Measurements from ENCODE around the gene PRRG1.

Gene PRRG1

DNA sequence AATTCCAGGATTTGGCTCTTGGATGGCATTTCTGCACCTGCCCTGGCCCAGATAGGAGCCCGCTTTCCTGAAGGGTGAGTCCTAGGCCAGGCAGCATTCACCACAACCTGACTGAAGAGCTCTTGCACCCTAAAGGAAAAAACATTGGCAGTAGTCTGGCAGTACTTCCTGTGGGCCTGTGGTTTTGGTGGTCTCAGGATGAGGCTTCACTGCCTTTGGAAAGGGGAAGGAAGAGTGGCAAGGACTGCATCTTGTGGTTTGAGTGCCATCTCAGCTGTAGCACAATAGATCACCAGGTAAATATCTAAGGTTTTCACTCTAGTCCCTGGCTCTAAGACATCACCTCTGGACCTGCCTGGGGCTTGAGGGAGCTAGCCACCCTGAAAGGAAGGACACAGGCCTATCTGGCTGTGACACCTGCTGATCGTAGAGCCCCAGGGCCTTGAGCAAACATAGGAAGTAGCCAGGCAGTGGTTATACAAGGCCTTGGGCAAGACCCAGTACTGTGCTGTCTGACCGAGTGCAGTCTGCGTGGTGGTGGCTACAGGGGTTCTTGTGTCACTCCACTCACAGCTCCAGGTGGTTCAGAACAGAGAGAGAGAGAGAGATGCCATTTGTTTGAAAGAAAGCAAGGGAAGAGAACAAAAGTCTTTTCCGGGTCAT is 28.5 kb upstream of the PRRG1 start:
- H3K27ac ChIP-seq = no peak overlapping the region
- H3K9me3 ChIP-seq (ENCODE audit: control insufficient read depth, low read length) = no peaks in the 10 kb centered on the region
- H3K4me1 ChIP-seq = no peaks in the 10 kb centered on the region
- no peak overlapping the region for H3K9ac ChIP-seq
- H2AFZ ChIP-seq = no peak overlapping the region
- no peak overlapping the region for H3K4me2 ChIP-seq (ENCODE audit: low read length)
- H3K27me3 ChIP-seq (ENCODE audit: control insufficient read depth, insufficient read depth, low read length) = no peaks in the 10 kb centered on the region
- no peaks in the 10 kb centered on the region for H3K36me3 ChIP-seq (ENCODE audit: control insufficient read depth, insufficient read depth, low read length)
- TF ChIP-seq CTCF (IDR thresholded peaks at IDR 0.05) = no peak
- no peak overlapping the region for H3K4me3 ChIP-seq (ENCODE audit: low read depth, low read length)
- H3K79me2 ChIP-seq = no peaks in the 10 kb centered on the region

- no peaks in the 10 kb centered on the region for H3K9me3 ChIP-seq (ENCODE audit: control insufficient read depth, low read length)
- H3K36me3 ChIP-seq (ENCODE audit: control insufficient read depth, insufficient read depth, low read length) = no peaks in the 10 kb centered on the region
- no peak overlapping the region for H2AFZ ChIP-seq
- no peak overlapping the region for H3K27ac ChIP-seq
- no peak for TF ChIP-seq CTCF (IDR thresholded peaks at IDR 0.05)
- no peak overlapping the region for H3K9ac ChIP-seq
- no peak overlapping the region for H3K4me2 ChIP-seq (ENCODE audit: low read length)
- no peak overlapping the region for H3K4me3 ChIP-seq (ENCODE audit: low read depth, low read length)
- no peaks in the 10 kb centered on the region for H3K4me1 ChIP-seq
- no peaks in the 10 kb centered on the region for H3K79me2 ChIP-seq
- no peaks in the 10 kb centered on the region for H3K27me3 ChIP-seq (ENCODE audit: control insufficient read depth, insufficient read depth, low read length)
Measured at GRCh38 chrX:37330642-37331041, 18.5 kb upstream of the PRRG1 start.

DNA sequence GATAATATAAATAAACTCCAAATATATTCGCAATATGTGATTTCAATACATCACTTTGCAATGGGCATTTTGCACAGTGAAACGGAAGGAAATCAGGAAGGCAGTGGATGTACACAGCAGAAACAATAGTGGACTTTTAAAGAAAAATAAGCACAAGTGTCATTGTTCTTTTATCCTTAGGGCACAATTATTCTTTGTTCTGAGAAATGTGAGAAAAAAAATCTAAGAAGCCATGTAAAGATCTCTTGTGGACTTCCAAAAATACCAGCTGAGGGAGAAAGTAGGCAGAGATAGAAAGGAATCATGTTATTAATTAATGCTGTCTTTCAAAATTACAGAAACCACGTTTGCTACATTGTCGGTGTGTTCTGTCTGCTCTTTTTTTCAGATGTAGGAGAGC is 17.6 kb upstream of the PRRG1 start:
- TF ChIP-seq CTCF (IDR thresholded peaks at IDR 0.05) = no peak
- Histone ChIP-seq H3K4me3 (ENCODE audit: low read depth, low read length) (no peak overlapping the region), H3K4me2 (ENCODE audit: low read length) (no peak overlapping the region), H3K27ac (no peak overlapping the region), H3K4me1 (no peaks in the 10 kb centered on the region), H3K9me3 (ENCODE audit: control insufficient read depth, low read length) (no peaks in the 10 kb centered on the region), H3K79me2 (no peaks in the 10 kb centered on the region), H3K27me3 (ENCODE audit: control insufficient read depth, insufficient read depth, low read length) (no peaks in the 10 kb centered on the region), H2AFZ (no peak overlapping the region), H3K36me3 (ENCODE audit: control insufficient read depth, insufficient read depth, low read length) (no peaks in the 10 kb centered on the region), H3K9ac (no peak overlapping the region)

- Histone ChIP-seq H3K9ac (no peak overlapping the region), H3K4me1 (no peaks in the 10 kb centered on the region), H3K27ac (no peak overlapping the region), H3K27me3 (ENCODE audit: control insufficient read depth, insufficient read depth, low read length) (no peaks in the 10 kb centered on the region), H3K36me3 (ENCODE audit: control insufficient read depth, insufficient read depth, low read length) (no peaks in the 10 kb centered on the region), H3K79me2 (no peaks in the 10 kb centered on the region), H3K9me3 (ENCODE audit: control insufficient read depth, low read length) (no peaks in the 10 kb centered on the region), H2AFZ (no peak overlapping the region), H3K4me3 (ENCODE audit: low read depth, low read length) (no peak overlapping the region), H3K4me2 (ENCODE audit: low read length) (no peak overlapping the region)
- TF ChIP-seq CTCF (IDR thresholded peaks at IDR 0.05) = no peak
Measured at GRCh38 chrX:37332055-37332454, 17.1 kb upstream of the PRRG1 start.

DNA sequence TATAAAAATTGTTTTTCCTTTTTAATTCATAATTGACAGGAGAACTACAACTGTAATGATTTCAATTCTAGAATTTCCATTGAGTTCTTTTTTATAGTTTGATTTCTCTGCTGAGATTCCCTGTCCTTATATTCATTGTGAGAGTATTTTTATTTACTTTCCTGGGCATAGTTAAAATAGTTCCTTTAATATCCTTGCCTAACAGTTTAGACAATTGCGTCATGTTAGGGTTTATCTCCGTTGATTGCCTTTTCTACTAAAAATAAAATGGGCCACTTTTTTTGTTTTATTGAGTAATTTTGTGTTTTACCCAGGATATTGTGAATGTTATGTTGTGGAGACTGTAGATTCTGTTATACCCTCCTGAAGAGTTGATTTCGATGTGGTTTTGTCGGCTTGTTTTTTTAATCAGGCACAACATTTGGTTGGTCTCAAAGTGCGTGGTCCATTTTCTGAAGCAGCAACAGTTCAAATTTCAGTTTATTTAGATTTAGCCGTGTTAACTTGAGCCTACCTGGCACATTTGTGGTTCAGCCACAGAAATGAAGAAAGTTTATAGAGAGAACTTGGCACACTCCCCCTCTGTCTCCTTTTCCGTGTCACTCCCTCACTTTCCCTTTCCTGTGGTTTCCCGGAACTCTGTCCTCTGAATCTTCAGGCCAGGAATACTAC is 16.0 kb upstream of the PRRG1 start:
- Histone ChIP-seq H3K9me3 (ENCODE audit: control insufficient read depth, low read length) (no peaks in the 10 kb centered on the region), H2AFZ (no peak overlapping the region), H3K36me3 (ENCODE audit: control insufficient read depth, insufficient read depth, low read length) (no peaks in the 10 kb centered on the region), H3K9ac (no peak overlapping the region), H3K27ac (no peak overlapping the region), H3K4me2 (ENCODE audit: low read length) (no peak overlapping the region), H3K79me2 (no peaks in the 10 kb centered on the region), H3K27me3 (ENCODE audit: control insufficient read depth, insufficient read depth, low read length) (no peaks in the 10 kb centered on the region), H3K4me1 (no peaks in the 10 kb centered on the region), H3K4me3 (ENCODE audit: low read depth, low read length) (no peak overlapping the region)
- no peak for TF ChIP-seq CTCF (IDR thresholded peaks at IDR 0.05)

All from parathyroid adenoma (tissue), 2 donors.